HG02840 (cell line): ENCODE results near the gene POLA1.

Experiments used
- ATAC-seq: cut with Tn5 transposase; IDR thresholded peaks from one replicate; pipeline ENCODE4 v1.9.1; 2021; ENCODE audit warnings: mild to moderate bottlenecking, moderate library complexity, moderate number of reproducible peaks; ENCODE audit not compliant: unreplicated experiment, low FRiP score

Gene POLA1

GRCh38 chrX:25004485-25005032, 310.8 kb downstream of the POLA1 start:
- ATAC-seq = no peak

GRCh38 chrX:25005034-25005381, 311.3 kb downstream of the POLA1 start:
- no peak for ATAC-seq

- no peak for ATAC-seq
These were observed 311.9 kb downstream of the POLA1 start for GRCh38 chrX:25005382-25006185.

GRCh38 chrX:25006586-25007058, 312.9 kb downstream of the POLA1 start:
- ATAC-seq = no peak

GRCh38 chrX:25007059-25008053, 313.6 kb downstream of the POLA1 start:
- no peak for ATAC-seq

- no peak for ATAC-seq
These were observed 315.7 kb downstream of the POLA1 start for GRCh38 chrX:25009407-25009806.

- no peak for ATAC-seq
These were observed 317.3 kb downstream of the POLA1 start for GRCh38 chrX:25010784-25011588.

GRCh38 chrX:25011589-25012432, 318.1 kb downstream of the POLA1 start:
- ATAC-seq = no peak

GRCh38 chrX:25012433-25012735, 318.7 kb downstream of the POLA1 start:
- no peak for ATAC-seq

GRCh38 chrX:25012793-25013631, 319.3 kb downstream of the POLA1 start:
- ATAC-seq = no peak

GRCh38 chrX:25013632-25014365, 320.1 kb downstream of the POLA1 start:
- ATAC-seq = no peak

- ATAC-seq = no peak
These were observed 320.7 kb downstream of the POLA1 start for GRCh38 chrX:25014366-25014838.

- no peak for ATAC-seq
These were observed 322.0 kb downstream of the POLA1 start, which contains the start of gene ARX for GRCh38 chrX:25015486-25016360. Gene ARX, minus strand, starts transcription at chrX:25015965. Its CDS starts 228 bp downstream, at chrX:25015737.

- ATAC-seq = no peak
These were observed 322.6 kb downstream of the POLA1 start for GRCh38 chrX:25016361-25016671.

- no peak for ATAC-seq
These were observed 323.4 kb downstream of the POLA1 start for GRCh38 chrX:25016938-25017598.

GRCh38 chrX:25017667-25018247, 324.0 kb downstream of the POLA1 start:
- no peak for ATAC-seq
